PC-3 (cell line): ENCODE results near the gene S100B. TPM values are rescaled to one million over a fixed set of nuclear protein-coding genes. Genes with fewer than 3 reads are reported as not detected.

ENCODE experiments used
- ATAC-seq: fragments of 200-7000 bp; cut with Tn5 transposase; 2 replicates; pipeline ENCODE4 v1.9.1; 2020; ENCODE audit warnings: mild to moderate bottlenecking, moderate library complexity
- BruUV-seq: library from RNA; stranded (reverse); fragments of 400-500 nt; replicated peaks from 2 replicates; lab custom pipeline; 2021; lab: Mats Ljungman, UMichigan
- CTCF ChIA-PET: fragments of 300-600 bp; sonication (Branson Sonifier 250); formaldehyde crosslinking; loops from one replicate; lab custom pipeline; 2022; ENCODE audit warnings: antibody characterized with exemption; lab: Charles Lee
- POLR2A ChIA-PET: fragments of 300-600 bp; sonication (Branson Sonifier 250); formaldehyde crosslinking; loops from one replicate; lab custom pipeline; 2022; ENCODE audit warnings: antibody characterized with exemption; ENCODE audit not compliant: unreplicated experiment; lab: Charles Lee
- DNase-seq: peaks from one replicate; pipeline ENCODE4 v3.0.0-alpha.2; 2015
- H2AFZ ChIP-seq: fragments of 300-600 bp; sonication (generic); 2 replicates; pipeline ENCODE4 v1.6.0; 2016; ENCODE audit warnings: antibody characterized with exemption, low read length
- H3F3A ChIP-seq: fragments of 300-600 bp; sonication (generic); one replicate; pipeline ENCODE4 v1.6.0; 2017; ENCODE audit warnings: antibody characterized with exemption, low read length, control low read depth, mild to moderate bottlenecking; ENCODE audit not compliant: unreplicated experiment
- H3K27ac ChIP-seq: fragments of 300-600 bp; sonication (generic); 2 replicates; pipeline ENCODE4 v1.5.1; 2016; ENCODE audit warnings: mild to moderate bottlenecking, low read length
- H3K27me3 ChIP-seq: fragments of 300-600 bp; sonication (generic); 2 replicates; pipeline ENCODE4 v1.6.1; 2016; ENCODE audit warnings: low read length, mixed read lengths
- H3K36me3 ChIP-seq: fragments of 300-600 bp; sonication (generic); 2 replicates; pipeline ENCODE4 v1.6.1; 2016; ENCODE audit warnings: low read depth, mixed run types, low read length, mixed read lengths
- H3K4me1 ChIP-seq: fragments of 300-600 bp; sonication (generic); 2 replicates; pipeline ENCODE4 v1.5.1; 2016; ENCODE audit warnings: low read length; ENCODE audit not compliant: insufficient read depth
- H3K4me2 ChIP-seq: fragments of 300-600 bp; sonication (generic); 2 replicates; pipeline ENCODE4 v1.6.0; 2016; ENCODE audit warnings: low read length
- H3K4me3 ChIP-seq: fragments of 300-600 bp; sonication (generic); 2 replicates; pipeline ENCODE4 v1.5.1; 2016; ENCODE audit warnings: mild to moderate bottlenecking, low read length, mixed read lengths
- H3K79me2 ChIP-seq: fragments of 300-600 bp; sonication (generic); 2 replicates; pipeline ENCODE4 v1.6.1; 2017; ENCODE audit warnings: low read length, mixed read lengths
- H3K9ac ChIP-seq: fragments of 300-600 bp; sonication (generic); 2 replicates; pipeline ENCODE4 v1.6.0; 2016; ENCODE audit warnings: mild to moderate bottlenecking, low read length
- H3K9me2 ChIP-seq: fragments of 300-600 bp; sonication (generic); replicated peaks from 2 replicates; pipeline ENCODE4 v1.6.1; 2016; ENCODE audit warnings: mixed run types, low read length, mixed read lengths
- H3K9me3 ChIP-seq: fragments of 300-600 bp; sonication (generic); 2 replicates; pipeline ENCODE4 v1.6.1; 2016; ENCODE audit warnings: low read length, mixed read lengths
- H4K20me1 ChIP-seq: fragments of 300-600 bp; sonication (generic); 2 replicates; pipeline ENCODE4 v1.6.1; 2016; ENCODE audit warnings: low read length, mixed read lengths
- EZH2 ChIP-seq: fragments of 300-600 bp; sonication (generic); IDR thresholded peaks from one replicate; pipeline ENCODE4 v1.6.1; 2017; ENCODE audit warnings: antibody characterized with exemption, mild to moderate bottlenecking, low read length; ENCODE audit not compliant: unreplicated experiment
- EZH2phosphoT487 ChIP-seq: fragments of 300-600 bp; sonication (generic); IDR thresholded peaks from 2 replicates; pipeline ENCODE4 v1.6.1; 2018; ENCODE audit warnings: mild to moderate bottlenecking, antibody characterized with exemption, low read length, borderline replicate concordance
- intact Hi-C: fragments of 100-400 bp; cut with micrococcal nuclease; formaldehyde crosslinking; loops from 2 replicates; pipeline ENCODE4 v1.9.0; 2023
- total RNA-seq: library from RNA; depleted of rRNA; stranded (reverse); fragments of >200 nt; gene quantifications from 2 replicates; pipeline ENCODE4 v1.2.3, GENCODE V29; 2014
- TF ChIP-seq, protein P1 (sequence below): fragments of 300-600 bp; sonication (generic); conservative IDR thresholded peaks from 2 replicates; pipeline ENCODE4 v1.5.1; 2017; ENCODE audit warnings: antibody characterized with exemption, low read depth, mild to moderate bottlenecking, low read length

The S100B gene
- total RNA-seq, 1 experiment from 2014 or later: not detected

DNA sequence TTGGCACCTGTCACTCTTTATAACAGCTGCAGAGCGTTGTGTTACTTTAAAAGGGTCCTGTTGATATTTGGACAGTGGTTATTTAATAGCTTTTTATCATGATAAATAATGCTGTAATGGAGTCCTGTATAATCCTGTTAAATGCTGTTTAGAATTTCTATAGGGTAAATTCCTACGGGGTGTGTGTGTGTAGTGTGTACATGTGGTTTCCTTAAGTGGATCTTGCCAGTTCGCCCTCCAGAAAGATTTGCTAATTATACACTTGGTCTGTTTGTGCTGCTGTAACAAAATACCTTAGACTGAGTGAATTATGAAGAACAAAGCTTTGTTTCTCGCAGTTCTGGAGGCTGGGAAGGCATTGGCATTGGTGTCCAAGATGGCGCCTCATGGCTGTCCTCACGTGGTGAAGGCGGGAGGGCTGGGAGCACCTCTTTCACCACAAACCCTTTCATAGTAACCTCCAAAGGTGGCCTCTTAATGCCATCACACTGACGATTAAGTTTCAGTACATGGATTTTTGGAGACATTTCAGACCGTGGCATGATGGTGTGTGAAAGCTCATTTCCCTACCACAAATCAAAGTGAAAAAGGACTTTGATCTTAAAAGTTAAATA is 41.8 kb upstream of the S100B start:
- no peaks in the 10 kb centered on the region for H3K4me1 ChIP-seq
- no peak overlapping the region for H3K4me2 ChIP-seq
- peaks cover 4% of the 10 kb centered on the region; the same call in 1 of the 2 replicates for H4K20me1 ChIP-seq
- intact Hi-C loops: no loop called here
- H3K27ac ChIP-seq: no peak overlapping the region
- H3K9me2 ChIP-seq: no peaks in the 10 kb centered on the region
- no peaks in the 10 kb centered on the region for H3K9me3 ChIP-seq
- ChIA-PET CTCF (interaction anchor here (0.6 to 0.7 kb wide), 2 partner anchors 191 to 192 kb away, joined by 3 to 4 read pairs; no protein-coding TSS in a partner anchor), POLR2A (interaction anchor here (0.5 kb wide), 1 partner anchor 10 kb away, joined by 3 read pairs; no protein-coding TSS in a partner anchor)
- H3K9ac ChIP-seq: no peak overlapping the region
- DNase-seq (no peak), ATAC-seq (no peak)
- H3K27me3 ChIP-seq: no peaks in the 10 kb centered on the region
- H3K79me2 ChIP-seq: no peaks in the 10 kb centered on the region
- H3K36me3 ChIP-seq: peaks cover 64% of the 10 kb centered on the region
- H3K4me3 ChIP-seq: no peak overlapping the region
- TF ChIP-seq EZH2 (no peak), EZH2phosphoT487 (no peak)
- TF ChIP-seq, protein P1, sequence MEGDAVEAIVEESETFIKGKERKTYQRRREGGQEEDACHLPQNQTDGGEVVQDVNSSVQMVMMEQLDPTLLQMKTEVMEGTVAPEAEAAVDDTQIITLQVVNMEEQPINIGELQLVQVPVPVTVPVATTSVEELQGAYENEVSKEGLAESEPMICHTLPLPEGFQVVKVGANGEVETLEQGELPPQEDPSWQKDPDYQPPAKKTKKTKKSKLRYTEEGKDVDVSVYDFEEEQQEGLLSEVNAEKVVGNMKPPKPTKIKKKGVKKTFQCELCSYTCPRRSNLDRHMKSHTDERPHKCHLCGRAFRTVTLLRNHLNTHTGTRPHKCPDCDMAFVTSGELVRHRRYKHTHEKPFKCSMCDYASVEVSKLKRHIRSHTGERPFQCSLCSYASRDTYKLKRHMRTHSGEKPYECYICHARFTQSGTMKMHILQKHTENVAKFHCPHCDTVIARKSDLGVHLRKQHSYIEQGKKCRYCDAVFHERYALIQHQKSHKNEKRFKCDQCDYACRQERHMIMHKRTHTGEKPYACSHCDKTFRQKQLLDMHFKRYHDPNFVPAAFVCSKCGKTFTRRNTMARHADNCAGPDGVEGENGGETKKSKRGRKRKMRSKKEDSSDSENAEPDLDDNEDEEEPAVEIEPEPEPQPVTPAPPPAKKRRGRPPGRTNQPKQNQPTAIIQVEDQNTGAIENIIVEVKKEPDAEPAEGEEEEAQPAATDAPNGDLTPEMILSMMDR: no peak
- no peaks in the 10 kb centered on the region for H3F3A ChIP-seq
- BruUV-seq: no TSS peak
- no peak overlapping the region for H2AFZ ChIP-seq

DNA sequence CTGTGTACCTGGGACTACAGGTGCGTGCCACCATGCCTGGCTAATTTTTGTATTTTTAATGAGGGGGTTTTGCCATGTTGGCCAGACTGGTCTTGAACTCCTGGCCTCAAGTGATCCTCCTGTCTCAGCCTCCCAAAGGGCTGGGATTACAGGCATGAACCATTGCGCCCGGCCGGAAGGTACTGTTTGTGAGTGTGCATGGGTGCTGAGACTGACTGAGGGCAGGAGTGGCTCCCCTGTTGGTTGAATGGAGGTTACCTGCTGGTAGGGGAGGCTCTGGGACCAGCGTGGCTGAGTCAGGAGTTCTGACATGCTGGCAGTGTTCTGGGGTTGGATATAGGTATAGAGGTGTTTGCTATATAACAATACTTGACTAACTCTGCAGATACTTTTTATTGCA is 41.0 kb upstream of the S100B start:
- intact Hi-C loops: no loop called here
- DNase-seq: no peak
- Histone ChIP-seq H3F3A (no peaks in the 10 kb centered on the region), H3K4me3 (no peak overlapping the region), H3K27me3 (no peaks in the 10 kb centered on the region), H3K9ac (no peak overlapping the region), H4K20me1 (peaks cover 4% of the 10 kb centered on the region; the same call in 1 of the 2 replicates), H2AFZ (no peak overlapping the region), H3K36me3 (peaks cover 67% of the 10 kb centered on the region), H3K9me2 (no peaks in the 10 kb centered on the region), H3K4me1 (no peaks in the 10 kb centered on the region), H3K9me3 (no peaks in the 10 kb centered on the region), H3K27ac (no peak overlapping the region), H3K4me2 (no peak overlapping the region), H3K79me2 (peaks cover 4% of the 10 kb centered on the region; the same call in 1 of the 2 replicates)
- no peak for ATAC-seq
- POLR2A ChIA-PET: no interaction called here
- no TSS peak for BruUV-seq
- TF ChIP-seq EZH2phosphoT487 (no peak), EZH2 (no peak)
- TF ChIP-seq, protein P1: no peak
- CTCF ChIA-PET: no interaction called here
